A673 (cell line): Measurements from ENCODE around the gene MIDN. TPM values are rescaled to one million over a fixed set of nuclear protein-coding genes. Genes with fewer than 3 reads are reported as not detected.

Source experiments
- BruUV-seq: library from RNA; stranded (reverse); fragments of 400-500 nt; replicated peaks from 2 replicates; lab custom pipeline; 2021; lab: Mats Ljungman, UMichigan
- CTCF ChIA-PET: fragments of 300-600 bp; sonication (Branson Sonifier 250); formaldehyde crosslinking; loops from one replicate; lab custom pipeline; 2022; ENCODE audit warnings: antibody characterized with exemption; lab: Charles Lee
- POLR2A ChIA-PET: fragments of 300-600 bp; sonication (Branson Sonifier 250); formaldehyde crosslinking; loops from one replicate; lab custom pipeline; 2022; ENCODE audit warnings: antibody characterized with exemption; ENCODE audit not compliant: low non-redundant PET; lab: Charles Lee
- DNase-seq: peaks from one replicate; pipeline ENCODE4 v3.0.0-alpha.2; 2015; ENCODE audit warnings: low spot score
- H3K27ac ChIP-seq: fragments of 200-600 bp; sonication (generic); 2 replicates; pipeline ENCODE4 v1.5.1; 2016; ENCODE audit warnings: mixed run types, low read depth, mild to moderate bottlenecking, mixed read lengths, antibody characterized with exemption, low read length; ENCODE audit not compliant: poor library complexity, severe bottlenecking
- H3K27me3 ChIP-seq: fragments of 200-600 bp; sonication (generic); replicated peaks from 2 replicates; pipeline ENCODE4 v1.6.1; 2017; ENCODE audit warnings: mixed run types, low read depth, mild to moderate bottlenecking, mixed read lengths, antibody characterized with exemption, low read length; ENCODE audit not compliant: insufficient read depth, poor library complexity
- H3K36me3 ChIP-seq: fragments of 200-600 bp; sonication (generic); 2 replicates; pipeline ENCODE4 v1.6.1; 2016; ENCODE audit warnings: mixed run types, mild to moderate bottlenecking, mixed read lengths, antibody characterized with exemption, low read length; ENCODE audit not compliant: insufficient read depth, poor library complexity, severe bottlenecking
- H3K4me1 ChIP-seq: fragments of 200-600 bp; sonication (generic); 2 replicates; pipeline ENCODE4 v1.6.1; 2017; ENCODE audit warnings: mixed run types, mild to moderate bottlenecking, mixed read lengths, antibody characterized with exemption, low read length; ENCODE audit not compliant: insufficient read depth, poor library complexity, severe bottlenecking
- H3K4me3 ChIP-seq: fragments of 200-600 bp; sonication (generic); 2 replicates; pipeline ENCODE4 v1.5.1; 2016; ENCODE audit warnings: low read depth, mixed run types, mild to moderate bottlenecking, mixed read lengths, low read length; ENCODE audit not compliant: poor library complexity, severe bottlenecking
- H3K9me3 ChIP-seq: fragments of 200-600 bp; sonication (generic); 2 replicates; pipeline ENCODE4 v1.6.1; 2016; ENCODE audit warnings: mixed run types, low read depth, mild to moderate bottlenecking, mixed read lengths, antibody characterized with exemption, low read length; ENCODE audit not compliant: poor library complexity, severe bottlenecking
- EZH2 ChIP-seq: fragments of 200-600 bp; sonication (generic); IDR thresholded peaks from 2 replicates; pipeline ENCODE4 v1.6.1; 2017; ENCODE audit warnings: borderline replicate concordance, low read depth, mild to moderate bottlenecking, mixed read lengths, antibody characterized with exemption, low read length; ENCODE audit not compliant: poor library complexity, severe bottlenecking
- intact Hi-C: fragments of 100-400 bp; cut with micrococcal nuclease; formaldehyde crosslinking; loops from one replicate; pipeline ENCODE4 v1.10.0; 2022; ENCODE audit not compliant: unreplicated experiment
- total RNA-seq: library from RNA; stranded (reverse); gene quantifications from 2 replicates; pipeline ENCODE4 v1.2.3, GENCODE V29; 2021
- TF ChIP-seq, protein P1 (sequence below): fragments of 300-800, 200-600 bp; sonication (generic); conservative IDR thresholded peaks from 2 replicates; pipeline ENCODE4 v1.5.1; 2017; ENCODE audit warnings: low read depth, mild to moderate bottlenecking, antibody characterized with exemption, low read length, moderate library complexity, mixed read lengths

MIDN gene
- total RNA-seq, 1 experiment from 2014 or later: 169 TPM

DNA sequence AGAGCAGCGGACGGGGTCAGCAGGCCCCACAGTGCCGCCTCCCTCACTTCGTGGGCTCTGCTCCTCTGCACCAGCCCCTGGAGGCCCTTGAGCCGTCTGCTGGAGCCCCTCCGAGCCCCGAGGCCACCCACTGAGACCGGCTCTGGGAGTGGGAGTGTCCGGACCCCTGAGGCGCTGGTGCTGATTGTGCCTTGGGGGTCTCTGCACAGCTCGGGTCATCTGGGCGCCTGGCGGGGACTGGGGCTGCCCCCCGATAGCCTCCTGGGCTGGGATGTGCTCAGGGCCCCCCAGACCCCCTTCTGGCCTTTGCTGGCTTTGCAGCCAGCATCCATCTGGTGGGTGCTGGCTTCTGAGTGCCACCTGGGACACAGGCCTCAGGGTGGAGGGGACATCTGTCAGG, 26.0 kb upstream of the MIDN start:
- no peak overlapping the region for H3K4me3 ChIP-seq
- TF ChIP-seq, protein P1, sequence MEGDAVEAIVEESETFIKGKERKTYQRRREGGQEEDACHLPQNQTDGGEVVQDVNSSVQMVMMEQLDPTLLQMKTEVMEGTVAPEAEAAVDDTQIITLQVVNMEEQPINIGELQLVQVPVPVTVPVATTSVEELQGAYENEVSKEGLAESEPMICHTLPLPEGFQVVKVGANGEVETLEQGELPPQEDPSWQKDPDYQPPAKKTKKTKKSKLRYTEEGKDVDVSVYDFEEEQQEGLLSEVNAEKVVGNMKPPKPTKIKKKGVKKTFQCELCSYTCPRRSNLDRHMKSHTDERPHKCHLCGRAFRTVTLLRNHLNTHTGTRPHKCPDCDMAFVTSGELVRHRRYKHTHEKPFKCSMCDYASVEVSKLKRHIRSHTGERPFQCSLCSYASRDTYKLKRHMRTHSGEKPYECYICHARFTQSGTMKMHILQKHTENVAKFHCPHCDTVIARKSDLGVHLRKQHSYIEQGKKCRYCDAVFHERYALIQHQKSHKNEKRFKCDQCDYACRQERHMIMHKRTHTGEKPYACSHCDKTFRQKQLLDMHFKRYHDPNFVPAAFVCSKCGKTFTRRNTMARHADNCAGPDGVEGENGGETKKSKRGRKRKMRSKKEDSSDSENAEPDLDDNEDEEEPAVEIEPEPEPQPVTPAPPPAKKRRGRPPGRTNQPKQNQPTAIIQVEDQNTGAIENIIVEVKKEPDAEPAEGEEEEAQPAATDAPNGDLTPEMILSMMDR: no peak
- no peak for TF ChIP-seq EZH2
- no peak for DNase-seq
- peaks cover 28% of the 10 kb centered on the region for H3K36me3 ChIP-seq
- H3K9me3 ChIP-seq: no peaks in the 10 kb centered on the region
- no peaks in the 10 kb centered on the region for H3K27me3 ChIP-seq
- intact Hi-C loops: no loop called here
- ChIA-PET POLR2A (no interaction called here), CTCF (interaction anchor here (1.4 to 1.8 kb wide), 3 partner anchors 9 to 22 kb away, joined by 3 to 5 read pairs (median 4); no protein-coding TSS in a partner anchor)
- H3K4me1 ChIP-seq: no peaks in the 10 kb centered on the region
- no peak overlapping the region for H3K27ac ChIP-seq
- BruUV-seq: no TSS peak

DNA sequence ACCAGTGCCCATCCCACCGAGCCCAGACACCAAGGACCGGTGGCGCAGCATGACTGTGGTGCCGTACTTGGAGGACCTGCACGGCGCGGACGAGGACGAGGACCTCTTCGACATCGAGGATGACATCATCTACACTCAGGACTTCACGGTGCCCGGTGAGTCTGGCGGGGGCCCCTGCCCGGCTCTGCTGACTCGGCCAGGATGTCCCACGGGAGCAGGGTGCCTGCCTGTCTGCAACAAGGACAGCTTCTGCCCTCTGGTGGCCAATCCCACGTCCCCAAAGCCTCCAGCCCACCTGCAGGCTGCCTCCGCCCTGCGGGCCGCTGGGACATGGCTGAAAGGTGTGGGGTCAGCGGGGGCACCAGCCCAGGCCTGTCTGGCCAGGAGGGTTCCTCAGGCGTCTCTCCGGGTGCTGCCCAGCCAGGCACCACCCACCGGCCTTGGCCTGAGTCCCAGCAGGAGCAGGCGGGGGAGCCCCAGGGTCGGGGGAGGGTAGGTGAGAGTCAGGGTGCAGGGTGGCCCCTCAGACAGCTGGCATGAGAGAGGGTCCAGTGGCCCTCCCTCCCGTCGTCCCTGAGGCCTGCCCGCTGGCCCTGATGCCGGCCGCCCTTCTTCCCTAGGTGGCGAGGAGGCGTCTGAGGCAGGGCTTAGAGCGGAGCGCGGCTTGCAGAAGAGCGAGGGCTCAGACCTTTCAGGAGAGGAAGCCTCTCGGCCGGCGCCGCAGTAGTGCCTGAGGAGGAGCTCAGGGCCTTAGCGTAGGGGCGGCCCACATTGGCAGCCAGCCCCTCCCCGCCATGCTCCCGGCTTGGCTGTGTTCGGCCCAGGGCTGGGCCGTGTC, 25.1 kb upstream of the MIDN start:
- intact Hi-C loops: no loop called here
- CTCF ChIA-PET: interaction anchor here (1.4 to 1.8 kb wide), 3 partner anchors 9 to 21 kb away, joined by 3 to 5 read pairs (median 4); no protein-coding TSS in a partner anchor
- no TSS peak for BruUV-seq
- H3K36me3 ChIP-seq: peaks cover 37% of the 10 kb centered on the region
- H3K27me3 ChIP-seq: no peaks in the 10 kb centered on the region
- POLR2A ChIA-PET: no interaction called here
- no peaks in the 10 kb centered on the region for H3K9me3 ChIP-seq
- DNase-seq: peak; percentile 65
- no peaks in the 10 kb centered on the region for H3K4me1 ChIP-seq
- H3K27ac ChIP-seq: no peak overlapping the region
- TF ChIP-seq EZH2: no peak
- TF ChIP-seq, protein P1: peak; percentile 68
- no peak overlapping the region for H3K4me3 ChIP-seq

DNA sequence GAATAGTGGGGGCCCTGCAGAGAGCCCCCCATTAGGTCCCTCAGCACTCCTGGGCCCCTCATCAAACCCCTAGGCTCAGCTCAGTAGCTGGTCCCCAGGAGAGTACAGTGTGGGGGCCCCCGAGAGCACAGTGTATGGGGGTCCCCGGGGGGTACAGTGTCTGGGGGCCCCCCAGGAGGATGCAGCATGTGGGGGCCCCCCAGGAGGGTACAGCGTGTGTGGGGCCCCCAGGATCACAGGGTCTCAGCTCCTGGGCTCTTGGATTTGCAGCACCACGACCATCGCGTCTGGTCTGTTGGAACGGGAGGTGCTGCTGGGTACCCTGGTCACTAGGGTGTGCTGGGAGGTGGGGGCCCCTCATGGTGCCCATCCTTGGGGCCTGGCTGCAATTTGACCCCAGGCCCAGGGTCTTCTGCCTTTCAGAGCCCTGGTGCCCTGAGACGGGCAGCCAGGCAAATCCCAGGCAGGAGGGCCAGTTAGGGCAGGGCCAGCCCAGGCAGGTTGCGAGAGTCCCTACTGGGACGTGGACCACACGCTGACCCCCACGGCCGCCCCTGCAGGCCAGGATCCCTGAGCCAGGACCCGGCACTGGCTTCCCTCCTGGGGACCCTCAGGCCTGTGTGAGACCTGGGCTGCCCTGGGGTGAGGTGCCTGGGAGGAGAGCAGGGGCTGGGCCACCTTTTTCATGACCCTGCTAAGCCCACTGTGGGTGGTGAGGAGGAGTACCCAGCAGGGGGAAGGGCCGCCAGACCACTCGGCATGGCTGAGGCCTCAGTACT, 24.1 kb upstream of the MIDN start:
- H3K36me3 ChIP-seq: peaks cover 38% of the 10 kb centered on the region

More for the DNA sequence above, 24.1 kb upstream of the MIDN start:
- no peaks in the 10 kb centered on the region for H3K27me3 ChIP-seq
- ChIA-PET CTCF (interaction anchor here (0.6 to 1.8 kb wide), 3 partner anchors 14 to 22 kb away, joined by 3 to 6 read pairs (median 5); no protein-coding TSS in a partner anchor), POLR2A (no interaction called here)
- no peak for TF ChIP-seq EZH2
- TF ChIP-seq, protein P1: no peak
- H3K9me3 ChIP-seq: no peaks in the 10 kb centered on the region
- no peak overlapping the region for H3K27ac ChIP-seq
- H3K4me1 ChIP-seq: no peaks in the 10 kb centered on the region
- no peak overlapping the region for H3K4me3 ChIP-seq
- no TSS peak for BruUV-seq
- no peak for DNase-seq
- intact Hi-C loops: no loop called here
